H1 (cell line): ENCODE results near the gene MATK.

Experiments
- ATF3 ChIP-seq: IDR thresholded peaks from 2 replicates; pipeline ENCODE4 v1.6.1; 2011; ENCODE audit warnings: low read depth, mild to moderate bottlenecking, low read length; ENCODE audit not compliant: insufficient read depth
- CTCF ChIP-seq, 3 experiments: IDR thresholded peaks; 1 replicate in 2 of 3; 2 replicates in 1 of 3; pipeline versions ENCODE4 v1.5.1 to v1.6.1; 2011; ENCODE audit warnings: low read length in 3 of 3, mild to moderate bottlenecking in 3 of 3, inconsistent platforms in 2 of 3, low read depth in 1 of 3, moderate library complexity in 1 of 3; ENCODE audit not compliant: insufficient read depth in 1 of 3; ENCODE audit errors: control extremely low read depth in 1 of 3
- EZH2 ChIP-seq: fragments of 200-600 bp; sonication (generic); IDR thresholded peaks from 2 replicates; pipeline ENCODE4 v1.7.1; 2012; ENCODE audit warnings: low read depth, mild to moderate bottlenecking, moderate library complexity, low read length, inconsistent platforms; ENCODE audit not compliant: severe bottlenecking
- FOSL1 ChIP-seq: IDR thresholded peaks from 2 replicates; pipeline ENCODE4 v1.6.1; 2011; ENCODE audit warnings: mild to moderate bottlenecking, low read depth, low read length, moderate library complexity; ENCODE audit not compliant: insufficient read depth
- JUND ChIP-seq: IDR thresholded peaks from 2 replicates; pipeline ENCODE4 v1.6.1; 2011; ENCODE audit warnings: mild to moderate bottlenecking, improper control_type of control experiment, low read length
- NRF1 ChIP-seq: IDR thresholded peaks from 2 replicates; pipeline ENCODE4 v1.6.1; 2011; ENCODE audit warnings: mild to moderate bottlenecking, low read depth, low read length, improper control_type of control experiment
- POLR2A ChIP-seq, 2 experiments: IDR thresholded peaks; 1 replicate in 1 of 2; 2 replicates in 1 of 2; pipeline ENCODE4 v1.6.1; 2011; ENCODE audit warnings: low read depth in 2 of 2, low read length in 2 of 2, mild to moderate bottlenecking in 2 of 2; ENCODE audit errors: control extremely low read depth in 1 of 2
- RFX5 ChIP-seq: IDR thresholded peaks from 2 replicates; pipeline ENCODE4 v1.6.1; 2011; ENCODE audit warnings: low read depth, low read length, improper control_type of control experiment, borderline replicate concordance
- SIN3A ChIP-seq, 2 experiments: IDR thresholded peaks in 1 of 2; conservative IDR thresholded peaks in 1 of 2; 2 replicates each; pipeline ENCODE4 v1.6.1; 2011 to 2012; ENCODE audit warnings: low read length in 2 of 2, improper control_type of control experiment in 1 of 2, low read depth in 1 of 2, mild to moderate bottlenecking in 1 of 2
- TEAD4 ChIP-seq: IDR thresholded peaks from 2 replicates; pipeline ENCODE4 v1.6.1; 2012; ENCODE audit warnings: low read depth, low read length, inconsistent platforms, mixed read lengths

DNA sequence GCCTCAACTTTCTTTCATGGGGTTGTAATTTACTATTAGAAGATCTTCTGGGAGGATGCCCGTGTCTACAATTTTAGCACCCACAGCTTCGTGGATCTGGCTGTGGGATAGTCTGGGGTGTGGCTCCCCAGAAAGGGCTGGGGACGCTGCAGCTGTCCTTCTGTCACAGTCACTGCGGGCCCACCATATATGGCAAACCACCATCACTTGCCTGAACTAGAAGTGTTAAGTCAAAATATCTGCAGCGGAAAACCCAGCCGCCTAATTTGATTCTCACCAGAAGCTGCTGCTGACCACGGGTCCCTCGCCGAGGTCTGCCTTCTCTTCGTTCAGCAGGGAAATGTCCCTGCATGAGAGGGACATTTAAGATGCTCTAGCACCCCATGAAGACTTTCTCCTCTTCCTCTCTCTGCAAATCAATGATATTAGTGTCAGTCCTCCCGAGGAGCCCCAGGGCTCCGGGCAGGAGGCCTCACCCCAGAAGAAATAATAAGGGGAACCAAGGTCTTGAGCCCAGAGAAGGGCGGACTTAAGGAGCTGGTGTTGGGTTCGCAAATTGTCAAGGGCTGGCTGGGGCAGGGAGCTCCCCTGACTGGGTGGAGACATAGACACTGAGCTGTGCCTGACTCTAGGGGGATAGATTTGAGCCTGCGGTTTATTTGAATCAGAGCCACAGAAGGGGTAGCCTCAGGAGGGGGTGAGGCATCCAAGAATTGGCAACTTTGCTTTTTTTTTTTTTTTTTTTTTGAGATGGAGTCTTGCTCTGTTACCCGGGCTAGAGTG lies 3.0 kb upstream of the MATK start:
- no peak for TF ChIP-seq CTCF (IDR thresholded peaks at IDR 0.05; ENCODE audit: control extremely low read depth in 1 of 3, insufficient read depth in 1 of 3, low read depth in 1 of 3, low read length in 3 of 3)
- TF ChIP-seq FOSL1 = no peak
- no peak for TF ChIP-seq JUND
- TF ChIP-seq TEAD4 = no peak
- no peak for TF ChIP-seq ATF3
- TF ChIP-seq NRF1 = no peak
- no peak for TF ChIP-seq EZH2
- TF ChIP-seq RFX5 = no peak
- TF ChIP-seq POLR2A (IDR thresholded peaks at IDR 0.05; ENCODE audit: control extremely low read depth in 1 of 2, low read depth in 2 of 2, low read length in 2 of 2) = no peak
- no peak for TF ChIP-seq SIN3A (conservative IDR thresholded peaks at IDR 0.05 in 1 of 2, IDR thresholded peaks at IDR 0.05 in 1 of 2; ENCODE audit: low read depth in 1 of 2, low read length in 2 of 2)
